Measurements from ENCODE around the gene SLC30A1.

DNA sequence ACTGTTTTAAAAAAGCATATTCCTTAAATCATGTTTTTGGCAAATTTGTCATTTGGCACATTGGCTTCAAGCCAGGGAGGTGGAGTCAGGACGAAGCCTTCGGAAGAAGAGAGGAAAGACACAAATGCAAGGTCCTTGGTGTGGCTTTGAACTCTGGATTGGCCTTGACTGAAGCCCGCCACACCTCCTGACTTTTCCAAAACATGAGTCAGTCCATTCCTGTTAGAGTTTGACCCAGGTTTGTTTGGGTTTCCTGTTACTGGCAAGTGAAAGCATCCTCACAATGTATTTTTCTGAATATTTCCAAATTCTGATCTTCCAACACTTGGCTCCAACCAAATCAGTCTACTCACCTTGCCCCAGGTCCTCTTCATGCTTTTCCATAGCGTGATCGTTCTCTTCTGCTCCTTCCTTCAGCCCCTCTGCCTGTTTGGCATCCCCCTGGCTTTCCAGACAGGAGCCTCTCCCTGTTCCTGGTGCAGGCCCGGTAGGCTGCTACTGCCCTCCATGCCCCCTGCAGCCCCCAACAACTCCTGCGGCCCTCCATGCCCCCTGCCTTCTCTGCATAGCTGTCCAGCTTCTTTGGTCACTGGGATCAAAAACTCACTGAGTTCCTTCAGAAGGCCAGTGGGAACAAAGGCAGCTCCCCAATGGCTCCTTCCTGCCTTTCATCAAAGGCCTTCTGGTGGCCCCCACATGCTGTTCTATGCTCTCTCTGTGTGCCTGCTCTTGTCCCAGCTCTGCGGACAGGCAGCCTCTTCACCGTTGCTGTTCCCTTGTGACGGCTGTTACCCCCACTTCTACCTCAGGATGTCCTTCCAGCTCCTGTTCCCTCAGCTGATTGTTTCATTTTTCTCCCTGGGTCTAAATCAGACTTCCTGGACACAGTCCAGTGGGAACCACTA, 30.4 kb upstream of the SLC30A1 start:
- TF ChIP-seq, protein P1, sequence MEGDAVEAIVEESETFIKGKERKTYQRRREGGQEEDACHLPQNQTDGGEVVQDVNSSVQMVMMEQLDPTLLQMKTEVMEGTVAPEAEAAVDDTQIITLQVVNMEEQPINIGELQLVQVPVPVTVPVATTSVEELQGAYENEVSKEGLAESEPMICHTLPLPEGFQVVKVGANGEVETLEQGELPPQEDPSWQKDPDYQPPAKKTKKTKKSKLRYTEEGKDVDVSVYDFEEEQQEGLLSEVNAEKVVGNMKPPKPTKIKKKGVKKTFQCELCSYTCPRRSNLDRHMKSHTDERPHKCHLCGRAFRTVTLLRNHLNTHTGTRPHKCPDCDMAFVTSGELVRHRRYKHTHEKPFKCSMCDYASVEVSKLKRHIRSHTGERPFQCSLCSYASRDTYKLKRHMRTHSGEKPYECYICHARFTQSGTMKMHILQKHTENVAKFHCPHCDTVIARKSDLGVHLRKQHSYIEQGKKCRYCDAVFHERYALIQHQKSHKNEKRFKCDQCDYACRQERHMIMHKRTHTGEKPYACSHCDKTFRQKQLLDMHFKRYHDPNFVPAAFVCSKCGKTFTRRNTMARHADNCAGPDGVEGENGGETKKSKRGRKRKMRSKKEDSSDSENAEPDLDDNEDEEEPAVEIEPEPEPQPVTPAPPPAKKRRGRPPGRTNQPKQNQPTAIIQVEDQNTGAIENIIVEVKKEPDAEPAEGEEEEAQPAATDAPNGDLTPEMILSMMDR (IDR thresholded peaks at IDR 0.05), result no peak
- TF ChIP-seq POLR2A (IDR thresholded peaks at IDR 0.05), result no peak
